ENCODE data around the gene ZNF497.
A peak's percentile ranks its signal among the peaks of the same experiment; 100 is the strongest.

ZNF497 gene

DNA sequence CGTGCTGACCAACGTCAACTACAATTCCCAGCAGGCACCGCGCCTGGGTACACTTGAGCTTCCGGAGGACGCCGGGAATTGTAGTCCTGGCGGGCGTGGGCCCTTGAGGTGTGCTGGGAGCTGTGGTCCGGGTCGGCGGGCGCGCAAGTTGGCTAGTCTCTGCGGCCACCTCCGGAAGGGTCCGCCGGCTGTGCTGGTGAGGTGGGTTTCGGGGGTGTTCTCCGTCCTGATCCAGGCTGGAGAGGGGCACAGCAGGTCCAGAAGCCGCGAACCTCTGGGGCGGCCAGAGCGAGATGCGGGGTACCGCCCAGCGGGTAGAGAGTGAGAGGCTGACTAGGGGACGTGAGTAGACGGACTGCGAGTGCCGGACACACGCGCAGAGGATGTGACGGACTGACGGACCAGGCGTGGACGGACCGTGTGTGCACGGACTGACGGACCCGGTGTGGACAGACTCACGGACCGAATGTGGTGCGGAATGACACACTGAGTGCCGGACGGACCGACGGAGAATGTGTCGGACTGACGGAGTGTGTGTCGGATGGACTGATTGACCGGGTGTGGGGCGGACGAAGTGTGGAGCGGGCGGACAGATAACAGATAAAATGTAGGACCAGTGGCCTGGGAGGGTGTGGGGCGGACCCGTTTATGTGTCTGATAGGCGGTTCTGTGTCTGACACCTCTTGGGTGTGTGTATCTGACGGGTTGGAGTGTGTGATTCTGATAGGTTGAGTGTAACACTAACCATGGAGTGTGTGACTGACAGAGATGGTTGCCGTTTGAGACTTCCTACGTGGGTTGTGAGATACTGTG, 35.4 kb downstream of the ZNF497 start, which contains the start of gene ZSCAN22:
ZSCAN22 (plus strand) TSS at position 81 of the 813 bp plus-strand sequence. CDS start 7,809 bp downstream, outside the sequence.
- ATAC-seq (ENCODE audit: low read depth): peak; percentile 90
- Histone ChIP-seq H3K9me3 (ENCODE audit: severe bottlenecking) (no peaks in the 10 kb centered on the region), H3K27ac (ENCODE audit: poor library complexity, severe bottlenecking) (peak within 1 kb of the TSS; percentile 44), H3K4me1 (ENCODE audit: insufficient read depth, poor library complexity, severe bottlenecking) (no peaks in the 10 kb centered on the region), H3K27me3 (ENCODE audit: insufficient read depth, poor library complexity, severe bottlenecking) (no peaks in the 10 kb centered on the region), H3K4me3 (ENCODE audit: severe bottlenecking) (peak within 1 kb of the TSS; percentile 75), H3K36me3 (ENCODE audit: low read depth) (no peaks in the 10 kb centered on the region)
- peak; percentile 96 for DNase-seq (ENCODE audit: low spot score)
- TF ChIP-seq, protein P1, sequence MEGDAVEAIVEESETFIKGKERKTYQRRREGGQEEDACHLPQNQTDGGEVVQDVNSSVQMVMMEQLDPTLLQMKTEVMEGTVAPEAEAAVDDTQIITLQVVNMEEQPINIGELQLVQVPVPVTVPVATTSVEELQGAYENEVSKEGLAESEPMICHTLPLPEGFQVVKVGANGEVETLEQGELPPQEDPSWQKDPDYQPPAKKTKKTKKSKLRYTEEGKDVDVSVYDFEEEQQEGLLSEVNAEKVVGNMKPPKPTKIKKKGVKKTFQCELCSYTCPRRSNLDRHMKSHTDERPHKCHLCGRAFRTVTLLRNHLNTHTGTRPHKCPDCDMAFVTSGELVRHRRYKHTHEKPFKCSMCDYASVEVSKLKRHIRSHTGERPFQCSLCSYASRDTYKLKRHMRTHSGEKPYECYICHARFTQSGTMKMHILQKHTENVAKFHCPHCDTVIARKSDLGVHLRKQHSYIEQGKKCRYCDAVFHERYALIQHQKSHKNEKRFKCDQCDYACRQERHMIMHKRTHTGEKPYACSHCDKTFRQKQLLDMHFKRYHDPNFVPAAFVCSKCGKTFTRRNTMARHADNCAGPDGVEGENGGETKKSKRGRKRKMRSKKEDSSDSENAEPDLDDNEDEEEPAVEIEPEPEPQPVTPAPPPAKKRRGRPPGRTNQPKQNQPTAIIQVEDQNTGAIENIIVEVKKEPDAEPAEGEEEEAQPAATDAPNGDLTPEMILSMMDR (IDR thresholded peaks at IDR 0.05; ENCODE audit: poor library complexity, severe bottlenecking): no peak

DNA sequence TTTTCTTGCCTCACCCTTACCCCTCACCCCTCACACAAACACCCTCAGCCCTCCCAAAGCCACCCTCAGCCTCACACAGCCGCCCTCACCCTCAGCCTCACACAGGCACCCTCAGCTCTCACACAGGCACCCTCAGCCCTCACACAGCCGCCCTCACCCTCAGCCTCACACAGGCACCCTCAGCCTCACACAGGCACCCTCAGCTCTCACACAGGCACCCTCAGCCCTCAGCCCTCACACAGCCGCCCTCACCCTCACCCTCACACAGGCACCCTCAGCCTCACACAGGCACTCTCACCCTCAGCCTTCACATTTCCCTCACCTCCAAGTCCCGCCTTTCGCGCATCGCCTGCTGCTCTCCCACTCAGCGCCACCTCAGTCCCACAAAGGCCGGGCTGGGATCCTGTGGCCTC, 36.0 kb downstream of the ZNF497 start:
- no peaks in the 10 kb centered on the region for H3K4me1 ChIP-seq (ENCODE audit: insufficient read depth, poor library complexity, severe bottlenecking)
- H3K9me3 ChIP-seq (ENCODE audit: severe bottlenecking): no peaks in the 10 kb centered on the region
- ATAC-seq (ENCODE audit: low read depth): peak; percentile 16
- no peak for DNase-seq (ENCODE audit: low spot score)
- peak overlapping the region; percentile 75 for H3K4me3 ChIP-seq (ENCODE audit: severe bottlenecking)
- TF ChIP-seq, protein P1 (IDR thresholded peaks at IDR 0.05; ENCODE audit: poor library complexity, severe bottlenecking): no peak
- peak overlapping the region; percentile 44 for H3K27ac ChIP-seq (ENCODE audit: poor library complexity, severe bottlenecking)
- no peaks in the 10 kb centered on the region for H3K27me3 ChIP-seq (ENCODE audit: insufficient read depth, poor library complexity, severe bottlenecking)
- no peaks in the 10 kb centered on the region for H3K36me3 ChIP-seq (ENCODE audit: low read depth)

DNA sequence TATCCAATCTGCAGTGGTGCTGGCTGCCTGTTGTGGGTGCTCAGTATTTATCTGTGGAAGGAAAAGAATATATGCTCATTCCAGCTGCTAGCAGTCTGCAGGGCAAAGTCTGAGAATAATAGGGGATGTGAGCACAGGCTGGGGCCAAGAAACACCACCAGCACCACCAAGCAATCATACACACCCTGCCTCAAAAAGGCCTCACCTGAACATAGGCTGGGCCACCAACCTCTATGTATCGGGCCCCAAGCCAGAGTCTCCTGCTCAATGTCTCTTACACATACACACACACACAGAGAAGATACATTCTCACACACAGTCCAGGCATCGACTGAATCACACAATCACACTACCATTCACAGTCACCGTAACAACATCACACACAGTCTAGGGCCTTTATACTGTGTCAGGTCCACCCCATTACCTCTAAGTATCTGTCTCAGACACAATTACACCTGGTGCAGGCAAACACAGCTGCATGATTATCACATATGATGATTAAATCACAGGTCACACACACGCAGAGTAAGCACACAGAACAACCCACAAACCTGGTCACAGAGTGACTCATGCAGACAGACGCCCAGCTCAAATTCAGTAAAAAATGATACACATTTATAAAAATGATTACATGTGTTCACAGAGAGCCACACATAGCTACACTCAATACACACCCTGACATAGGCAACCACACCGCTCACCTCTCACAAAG, 37.1 kb downstream of the ZNF497 start:
- Histone ChIP-seq H3K4me3 (ENCODE audit: severe bottlenecking) (peak overlapping the region; percentile 75), H3K27ac (ENCODE audit: poor library complexity, severe bottlenecking) (no peak overlapping the region), H3K36me3 (ENCODE audit: low read depth) (no peaks in the 10 kb centered on the region), H3K27me3 (ENCODE audit: insufficient read depth, poor library complexity, severe bottlenecking) (no peaks in the 10 kb centered on the region), H3K4me1 (ENCODE audit: insufficient read depth, poor library complexity, severe bottlenecking) (no peaks in the 10 kb centered on the region), H3K9me3 (ENCODE audit: severe bottlenecking) (no peaks in the 10 kb centered on the region)
- DNase-seq (ENCODE audit: low spot score): no peak
- ATAC-seq (ENCODE audit: low read depth): no peak
- TF ChIP-seq, protein P1 (IDR thresholded peaks at IDR 0.05; ENCODE audit: poor library complexity, severe bottlenecking): no peak

DNA sequence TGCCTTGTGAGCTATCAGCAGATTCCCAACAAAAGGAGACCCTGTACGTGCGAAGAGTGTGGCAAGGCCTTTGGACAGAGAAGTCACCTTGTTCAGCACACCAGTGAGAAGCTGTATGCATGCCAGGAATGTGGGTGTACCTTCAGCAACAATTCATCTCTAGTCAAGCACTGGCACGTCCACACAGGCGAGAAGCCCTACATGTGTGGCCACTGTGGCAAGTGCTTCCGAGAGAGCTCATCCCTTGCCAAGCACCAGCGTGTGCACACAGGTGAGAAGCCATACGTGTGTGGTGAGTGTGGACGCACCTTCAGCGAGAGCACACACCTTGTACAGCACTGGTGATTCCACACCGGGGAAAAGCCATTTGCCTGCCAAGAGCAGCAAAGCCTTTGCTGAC, 43.3 kb downstream of the ZNF497 start:
- ATAC-seq (ENCODE audit: low read depth) (no peak; the same call in 2 of the 3 replicates), DNase-seq (ENCODE audit: low spot score) (no peak)
- no peaks in the 10 kb centered on the region for H3K9me3 ChIP-seq (ENCODE audit: severe bottlenecking)
- H3K27me3 ChIP-seq (ENCODE audit: insufficient read depth, poor library complexity, severe bottlenecking): no peaks in the 10 kb centered on the region
- H3K36me3 ChIP-seq (ENCODE audit: low read depth): peaks cover 11% of the 10 kb centered on the region
- TF ChIP-seq, protein P1 (IDR thresholded peaks at IDR 0.05; ENCODE audit: poor library complexity, severe bottlenecking): no peak
- H3K4me1 ChIP-seq (ENCODE audit: insufficient read depth, poor library complexity, severe bottlenecking): no peaks in the 10 kb centered on the region
- H3K27ac ChIP-seq (ENCODE audit: poor library complexity, severe bottlenecking): no peak overlapping the region
- no peak overlapping the region for H3K4me3 ChIP-seq (ENCODE audit: severe bottlenecking)
